GM12873 (cell line): ENCODE results near the gene DAGLB.

Source experiments
- TF ChIP-seq, protein P1 (sequence below): IDR thresholded peaks from 2 replicates; pipeline ENCODE4 v1.5.1; 2012; ENCODE audit warnings: low read depth, mild to moderate bottlenecking, moderate library complexity, low read length, control low read depth; ENCODE audit not compliant: insufficient read depth; ENCODE audit errors: missing control alignments

DAGLB gene

DNA sequence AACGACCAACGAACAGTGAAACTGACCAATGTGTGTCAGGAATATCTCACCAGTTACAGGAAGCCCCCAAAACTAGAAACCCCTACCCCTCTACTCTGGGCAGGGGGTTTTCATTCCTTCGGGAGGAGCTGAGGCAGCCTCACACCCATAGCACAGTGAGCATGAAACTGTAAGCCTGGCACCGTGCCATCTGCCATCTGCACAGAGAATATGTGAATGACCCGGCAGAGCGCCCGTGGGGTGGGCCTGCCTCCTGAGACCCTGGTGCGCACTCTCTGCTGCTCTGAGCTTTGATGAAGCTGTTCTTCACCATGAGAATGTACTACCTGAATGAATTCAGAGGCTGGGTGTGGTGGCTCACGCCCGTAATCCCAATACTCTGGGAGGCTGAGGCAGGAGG, 27.1 kb downstream of the DAGLB start:
- TF ChIP-seq, protein P1, sequence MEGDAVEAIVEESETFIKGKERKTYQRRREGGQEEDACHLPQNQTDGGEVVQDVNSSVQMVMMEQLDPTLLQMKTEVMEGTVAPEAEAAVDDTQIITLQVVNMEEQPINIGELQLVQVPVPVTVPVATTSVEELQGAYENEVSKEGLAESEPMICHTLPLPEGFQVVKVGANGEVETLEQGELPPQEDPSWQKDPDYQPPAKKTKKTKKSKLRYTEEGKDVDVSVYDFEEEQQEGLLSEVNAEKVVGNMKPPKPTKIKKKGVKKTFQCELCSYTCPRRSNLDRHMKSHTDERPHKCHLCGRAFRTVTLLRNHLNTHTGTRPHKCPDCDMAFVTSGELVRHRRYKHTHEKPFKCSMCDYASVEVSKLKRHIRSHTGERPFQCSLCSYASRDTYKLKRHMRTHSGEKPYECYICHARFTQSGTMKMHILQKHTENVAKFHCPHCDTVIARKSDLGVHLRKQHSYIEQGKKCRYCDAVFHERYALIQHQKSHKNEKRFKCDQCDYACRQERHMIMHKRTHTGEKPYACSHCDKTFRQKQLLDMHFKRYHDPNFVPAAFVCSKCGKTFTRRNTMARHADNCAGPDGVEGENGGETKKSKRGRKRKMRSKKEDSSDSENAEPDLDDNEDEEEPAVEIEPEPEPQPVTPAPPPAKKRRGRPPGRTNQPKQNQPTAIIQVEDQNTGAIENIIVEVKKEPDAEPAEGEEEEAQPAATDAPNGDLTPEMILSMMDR, result no peak

DNA sequence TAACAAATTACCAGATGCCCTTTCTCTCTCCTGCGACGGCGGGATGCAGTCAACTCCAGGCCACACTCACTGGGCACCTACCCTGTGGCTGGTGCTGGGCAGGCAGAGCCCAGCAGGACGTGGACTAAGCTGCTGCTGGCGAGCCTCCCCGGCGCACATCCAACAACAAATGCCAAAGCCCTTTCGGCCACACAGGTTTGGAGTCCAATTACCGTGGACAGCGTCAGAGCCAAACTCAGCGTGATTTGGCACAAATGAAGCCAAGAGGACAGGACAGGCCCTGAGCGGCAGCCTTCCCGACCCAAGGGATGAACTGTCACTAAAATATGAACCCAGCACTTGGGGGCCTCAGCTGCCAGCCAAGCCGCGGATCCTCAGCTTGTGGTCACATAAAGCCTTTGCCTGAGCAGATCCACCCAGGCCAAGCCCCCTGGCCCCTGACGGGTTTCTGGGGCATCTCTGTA, 28.4 kb downstream of the DAGLB start:
- TF ChIP-seq, protein P1, result no peak

DNA sequence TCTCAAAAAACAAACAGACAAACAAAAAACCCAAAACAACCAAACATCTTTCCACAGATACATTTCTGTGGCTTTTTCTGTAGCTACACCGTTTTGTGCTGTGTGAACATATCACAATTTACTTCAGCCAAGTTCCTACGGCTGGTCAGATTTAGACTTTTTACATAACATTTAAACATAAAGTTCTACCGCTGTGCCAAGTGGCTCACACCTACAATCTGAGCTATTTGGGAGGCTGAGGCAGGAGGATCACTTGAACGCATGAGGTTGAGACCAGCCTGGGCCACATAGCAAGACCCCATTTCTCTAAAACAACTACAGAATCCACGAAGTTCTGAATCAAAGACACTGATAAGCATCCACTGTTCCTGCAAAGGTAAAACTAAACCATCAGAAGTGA, 30.3 kb downstream of the DAGLB start:
- TF ChIP-seq, protein P1, result no peak

DNA sequence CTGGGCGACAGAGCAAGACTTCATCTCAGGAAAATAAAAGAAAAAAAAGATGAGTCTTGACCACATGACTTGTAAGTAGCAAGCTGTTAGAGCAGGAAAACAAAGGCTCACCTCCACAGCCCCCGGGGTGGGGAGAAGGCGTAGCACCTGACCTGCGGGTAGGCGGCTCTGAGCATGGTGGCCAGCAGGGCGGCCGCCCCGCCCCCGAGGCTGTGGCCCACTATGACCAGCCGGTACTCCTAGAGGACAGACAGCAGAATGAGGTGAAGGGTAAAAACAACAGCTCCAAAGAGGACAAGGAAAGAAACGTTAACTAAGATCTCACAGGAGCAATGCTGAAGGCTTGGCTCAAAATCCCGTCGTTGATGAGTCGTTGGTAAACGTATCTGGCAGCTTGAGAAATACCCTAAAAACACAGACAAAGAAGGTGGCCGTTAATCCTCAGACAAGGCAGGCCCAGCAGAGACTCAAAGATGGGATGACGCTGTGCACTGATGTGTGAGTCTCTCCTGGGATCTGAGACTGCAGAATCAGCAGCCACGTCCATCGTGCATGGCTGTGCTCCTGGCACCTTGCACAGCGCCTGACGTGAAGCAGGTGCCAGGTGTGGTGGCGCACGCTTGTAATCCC, 31.1 kb downstream of the DAGLB start:
- TF ChIP-seq, protein P1, result no peak

DNA sequence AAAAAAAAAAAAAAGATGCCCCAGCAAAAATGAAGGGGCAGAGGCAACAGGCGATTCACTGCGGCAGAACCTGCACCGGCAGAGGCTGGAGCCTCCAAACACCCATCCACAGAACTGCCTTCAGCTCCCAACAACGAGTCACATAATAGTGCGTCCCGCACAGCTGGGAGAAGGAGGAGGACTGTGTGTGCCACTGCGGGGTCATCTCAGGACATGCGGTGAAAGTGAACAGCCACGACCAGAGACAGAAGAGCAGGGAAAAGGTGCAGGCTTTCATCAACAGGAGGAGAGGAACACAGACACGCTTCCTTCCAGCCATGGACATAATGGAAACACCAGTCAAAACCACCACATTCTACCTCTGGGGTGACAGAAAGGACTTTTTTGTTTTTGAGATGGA, 34.1 kb downstream of the DAGLB start:
- TF ChIP-seq, protein P1, result no peak

DNA sequence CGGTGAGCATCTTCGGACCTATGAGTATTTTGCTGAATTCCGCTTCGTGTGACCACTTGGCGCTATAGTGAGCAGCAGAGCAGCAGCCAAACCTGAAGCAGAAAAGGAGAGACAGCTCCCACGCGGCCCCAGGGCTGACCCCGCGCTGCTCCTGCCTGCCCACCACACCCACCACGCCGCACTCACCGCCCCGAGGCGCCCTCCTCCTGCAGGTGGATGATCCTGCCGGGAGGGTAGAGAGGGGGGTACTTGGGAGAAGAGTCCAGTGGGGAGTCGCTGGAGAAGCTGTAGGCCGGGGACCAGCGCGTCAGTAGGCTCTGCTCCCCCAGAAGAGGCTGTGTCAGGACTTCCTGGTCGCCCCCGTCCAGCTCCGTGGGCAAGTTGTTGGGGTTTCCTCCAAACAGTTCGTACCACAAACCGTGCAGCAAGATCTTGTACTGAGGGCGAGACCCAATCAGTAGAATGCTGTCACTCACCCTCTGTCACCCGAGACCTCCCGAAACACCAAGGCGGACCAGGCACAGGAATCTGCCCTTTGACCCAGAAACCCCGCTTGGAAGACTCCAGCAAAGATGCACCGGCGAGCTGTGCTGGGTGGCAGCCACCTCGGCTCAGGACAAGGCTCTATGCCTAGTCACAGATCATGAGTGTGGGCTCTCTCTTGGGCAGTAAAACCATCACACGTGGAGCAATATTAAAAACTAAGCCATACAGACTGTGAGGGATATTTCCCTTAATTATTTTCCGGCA, 37.6 kb downstream of the DAGLB start:
- TF ChIP-seq, protein P1, result no peak

DNA sequence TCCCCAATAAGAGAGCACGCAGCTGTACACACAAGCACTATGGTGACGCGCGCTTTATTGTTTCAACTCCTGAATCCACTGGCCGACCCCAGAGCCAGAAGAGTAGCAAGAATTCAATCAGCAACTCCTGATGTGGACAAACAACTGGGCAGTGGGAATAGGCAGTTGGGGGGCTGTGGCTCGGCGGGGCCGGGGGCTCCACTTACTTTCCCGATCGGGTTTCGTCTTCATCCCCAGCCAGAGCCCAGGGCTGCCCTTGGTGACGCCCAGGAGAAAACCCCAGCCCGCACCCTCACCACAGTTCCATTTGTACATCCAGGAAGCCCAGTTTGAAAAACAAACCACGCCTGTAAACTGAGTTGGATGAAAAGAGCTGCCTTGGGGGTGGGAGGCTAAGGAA, 38.7 kb downstream of the DAGLB start:
- TF ChIP-seq, protein P1, result no peak
